IPS DF 19.7 (cell line): ENCODE measurements around the gene PFDN6.

Experiments
- DNase-seq: peaks from one replicate; pipeline ENCODE4 v3.0.0-alpha.2; 2013; ENCODE audit warnings: low read depth, low spot score

Gene PFDN6

DNA sequence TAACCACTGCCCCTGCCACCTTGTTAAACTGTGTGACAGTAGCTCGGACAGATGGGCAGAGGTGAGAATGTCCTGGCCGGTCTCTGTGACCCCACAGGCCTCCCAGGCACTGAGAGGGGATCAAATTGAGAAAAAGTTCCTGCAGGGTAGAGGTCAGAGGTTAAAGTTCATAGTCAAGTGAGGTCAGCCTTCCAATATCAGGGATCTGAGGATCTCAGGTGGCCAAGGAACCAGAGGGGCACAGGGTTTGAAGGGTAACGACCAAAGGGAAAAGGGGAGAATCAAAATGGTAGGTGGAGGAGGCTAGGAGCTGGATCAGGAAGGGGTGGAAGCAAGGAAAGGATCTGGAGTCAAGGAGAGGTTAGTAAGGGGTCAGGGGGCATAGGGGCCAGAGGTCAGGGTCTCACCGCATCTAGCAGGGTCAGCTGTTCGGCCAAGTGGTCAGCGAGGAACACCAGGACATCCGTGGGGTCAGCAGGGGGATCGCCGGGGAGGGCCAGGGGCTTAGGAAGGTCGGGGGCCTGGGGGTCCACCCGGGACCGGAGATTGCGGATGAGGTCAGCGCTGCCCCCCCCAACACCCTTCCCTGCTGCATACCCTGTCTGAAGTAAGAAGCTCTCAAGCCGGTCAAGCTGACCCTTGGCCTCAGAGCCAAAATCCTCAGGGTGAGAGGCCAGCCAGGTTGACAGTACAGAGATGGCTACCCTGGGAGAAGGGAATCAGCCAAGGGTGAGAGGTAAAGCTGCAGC is 6.4 kb downstream of the PFDN6 start:
- DNase-seq = no peak

GRCh38 chr6:33296797-33297405 is 7.5 kb downstream of the PFDN6 start:
- no peak for DNase-seq

GRCh38 chr6:33297406-33297955 is 8.1 kb downstream of the PFDN6 start:
- no peak for DNase-seq

GRCh38 chr6:33297956-33298772 is 8.8 kb downstream of the PFDN6 start:
- DNase-seq = no peak

DNA sequence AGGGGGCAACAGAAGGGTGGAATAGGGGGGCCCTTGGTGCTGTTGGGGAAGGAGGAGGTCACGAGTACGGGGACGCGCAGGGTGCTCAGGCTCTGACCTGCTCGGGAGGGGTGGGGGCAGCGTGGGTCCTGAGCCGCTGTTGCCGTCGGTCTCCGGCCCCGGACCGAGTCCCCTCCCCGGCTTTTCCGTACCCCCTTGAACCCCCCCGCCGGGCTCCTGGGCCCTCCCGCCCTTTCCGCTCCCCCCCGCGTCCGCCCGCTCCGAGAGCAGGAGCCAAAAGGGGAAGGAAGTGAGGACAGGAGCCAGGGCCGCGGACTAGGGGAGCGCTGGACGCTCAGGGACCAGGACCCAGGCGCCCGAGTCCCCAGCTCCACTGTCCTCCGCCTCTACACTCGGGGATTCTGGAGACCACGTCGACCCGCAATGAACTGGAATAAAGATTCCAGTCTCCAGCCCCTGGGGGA is 9.4 kb downstream of the PFDN6 start, which contains the start of gene RGL2:
TSS of gene RGL2 (minus strand) at position 170 of the 464 bp plus-strand sequence. CDS start 332 bp downstream, outside the sequence.
- DNase-seq = no peak

DNA sequence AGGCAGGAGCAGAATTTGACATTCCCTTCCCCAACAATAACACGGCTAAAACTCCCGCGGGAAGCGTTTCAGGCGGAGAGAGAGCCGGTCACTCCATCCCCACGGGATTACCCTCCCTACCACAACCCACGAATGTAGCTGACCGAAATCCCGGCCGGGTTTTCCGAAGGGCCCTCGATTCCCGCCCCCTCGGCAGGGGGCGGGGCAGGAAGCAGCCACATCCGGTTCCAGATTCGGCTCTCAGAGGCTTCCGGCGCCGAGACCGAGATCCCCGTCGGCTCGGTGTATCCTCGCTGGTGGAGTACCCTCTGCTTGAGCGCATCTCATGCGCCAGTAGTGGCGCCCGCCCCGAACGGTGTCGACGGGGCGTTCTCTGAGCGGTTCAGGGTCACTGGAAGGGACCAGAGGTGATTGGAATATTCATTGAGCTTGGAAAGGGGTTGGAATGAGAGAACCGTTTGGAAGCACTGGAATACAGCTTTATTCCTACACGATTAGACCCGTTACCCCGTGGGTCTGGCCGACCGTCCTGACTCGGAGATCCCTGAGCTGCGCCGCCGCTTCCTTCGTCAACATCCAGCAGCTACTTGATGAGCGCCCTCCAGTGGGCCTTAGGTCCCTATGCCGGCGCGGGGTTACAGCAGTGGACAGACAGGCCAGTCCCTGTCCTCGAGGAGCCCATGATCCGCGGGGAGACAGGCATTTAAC is 10.0 kb downstream of the PFDN6 start:
- no peak for DNase-seq

GRCh38 chr6:33301877-33302276 is 12.5 kb downstream of the PFDN6 start:
- DNase-seq = no peak

DNA sequence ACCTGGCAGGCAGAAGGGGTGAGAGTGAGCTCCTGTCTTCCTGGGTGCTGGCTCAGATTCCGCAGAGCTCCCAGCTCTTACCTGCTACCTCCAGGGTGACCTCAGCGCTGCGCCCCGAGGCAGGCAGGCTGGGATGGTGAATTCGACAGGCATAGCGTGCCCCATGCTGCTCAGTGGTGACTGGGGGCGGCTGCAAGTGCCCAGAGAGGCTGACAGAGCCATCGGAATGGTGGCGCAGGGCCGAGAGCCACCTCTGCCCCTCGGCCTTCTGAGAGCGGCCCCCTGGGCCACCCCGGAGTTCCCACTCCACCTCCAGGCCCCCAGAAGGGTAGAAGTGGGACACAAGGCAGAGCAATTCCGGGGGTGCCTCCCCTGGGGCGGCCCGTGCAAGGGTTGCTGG is 14.8 kb downstream of the PFDN6 start:
- no peak for DNase-seq

GRCh38 chr6:33305052-33305451 is 15.7 kb downstream of the PFDN6 start:
- DNase-seq = no peak

DNA sequence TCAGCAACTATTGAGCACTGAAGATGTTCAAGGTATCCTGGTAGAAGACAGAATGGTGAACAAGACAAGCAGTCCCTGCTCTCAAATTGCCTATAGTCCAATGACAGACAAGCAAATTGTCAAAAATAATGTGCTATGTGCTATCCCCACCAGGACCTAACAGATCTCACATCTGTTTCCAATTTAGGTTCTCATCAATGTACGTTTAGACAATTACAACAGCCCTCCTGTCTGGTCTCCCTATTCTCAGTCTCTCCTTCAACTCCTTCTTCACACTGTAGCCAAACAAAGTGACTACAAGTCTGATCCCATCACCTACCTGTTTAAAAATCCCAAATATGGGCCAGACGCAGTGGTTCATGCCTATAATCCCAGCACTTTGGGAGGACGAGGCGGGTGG is 17.0 kb downstream of the PFDN6 start:
- DNase-seq = no peak

- DNase-seq = no peak
These were observed 23.1 kb downstream of the PFDN6 start for GRCh38 chr6:33312361-33313104.

- no peak for DNase-seq
These were observed 23.8 kb downstream of the PFDN6 start for GRCh38 chr6:33313105-33313708.

DNA sequence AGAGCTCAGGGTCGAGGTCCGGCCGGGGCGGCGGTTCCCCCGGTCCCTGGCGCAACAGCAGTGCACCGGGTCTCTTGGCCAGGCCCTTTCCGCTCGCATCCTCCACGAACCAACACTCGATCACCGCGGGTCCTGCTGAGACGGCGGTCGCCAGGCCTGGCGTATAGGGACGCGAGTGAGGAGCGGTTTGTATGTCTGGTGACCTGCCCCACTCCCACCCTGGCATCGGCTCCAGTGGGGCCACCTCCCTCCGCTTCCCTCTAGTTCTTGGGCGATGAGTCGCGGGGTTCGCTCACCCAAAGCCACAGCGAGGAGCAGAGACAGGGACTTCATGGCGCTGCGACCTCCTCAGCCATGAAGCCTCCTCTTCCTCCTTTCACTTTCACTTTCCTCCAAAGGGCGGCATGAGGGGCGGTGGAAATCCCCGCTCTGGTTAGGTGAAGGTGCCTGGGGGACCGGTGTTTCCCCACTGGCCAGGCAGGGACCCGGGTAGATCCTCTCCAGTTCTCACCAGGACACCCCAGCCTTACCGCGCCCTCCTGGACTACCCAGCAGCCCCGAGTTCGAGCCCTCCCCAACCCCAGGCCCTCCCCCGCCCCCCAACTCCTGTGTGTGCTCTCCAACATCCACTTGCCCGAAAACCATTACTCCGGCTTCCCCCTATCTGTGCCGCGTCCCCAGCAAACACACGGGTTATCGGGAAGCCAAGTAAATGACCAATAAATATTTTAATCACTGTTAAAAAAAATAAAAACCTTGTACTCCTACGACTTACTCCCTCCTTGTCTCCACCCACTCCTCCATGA is 24.5 kb downstream of the PFDN6 start, which contains the start of gene TAPBP:
TSS of gene TAPBP (minus strand) at position 370 of the 806 bp plus-strand sequence. CDS start at position 333, 37 bp downstream.
- DNase-seq = no peak

GRCh38 chr6:33314515-33314942 is 25.1 kb downstream of the PFDN6 start:
- DNase-seq = no peak

- no peak for DNase-seq
These were observed 25.8 kb downstream of the PFDN6 start for GRCh38 chr6:33314943-33315792.

GRCh38 chr6:33315793-33316602 is 26.6 kb downstream of the PFDN6 start:
- DNase-seq = no peak
